GM10248 (cell line): ENCODE results near the gene REEP6.

ENCODE experiments used
- CTCF ChIA-PET: fragments of 300-600 bp; sonication (Branson Sonifier 250); formaldehyde crosslinking; extraction: SDS; loops from one replicate; lab custom pipeline; 2021; ENCODE audit warnings: antibody characterized with exemption; lab: Yijun Ruan, JAX
- POLR2A ChIA-PET: fragments of 350-650 bp; sonication (Branson Sonifier 250); formaldehyde crosslinking; extraction: SDS; loops from one replicate; lab custom pipeline; 2020; ENCODE audit warnings: antibody characterized with exemption; lab: Yijun Ruan, JAX
- DNase-seq: peaks from one replicate; pipeline ENCODE4 v3.0.0; 2012; ENCODE audit errors: extremely low spot score
- CTCF ChIP-seq: IDR thresholded peaks from 2 replicates; pipeline ENCODE4 v1.5.1; 2012; ENCODE audit warnings: mild to moderate bottlenecking, low read depth; ENCODE audit errors: extremely low read depth, missing control alignments, control extremely low read depth

REEP6 gene

DNA sequence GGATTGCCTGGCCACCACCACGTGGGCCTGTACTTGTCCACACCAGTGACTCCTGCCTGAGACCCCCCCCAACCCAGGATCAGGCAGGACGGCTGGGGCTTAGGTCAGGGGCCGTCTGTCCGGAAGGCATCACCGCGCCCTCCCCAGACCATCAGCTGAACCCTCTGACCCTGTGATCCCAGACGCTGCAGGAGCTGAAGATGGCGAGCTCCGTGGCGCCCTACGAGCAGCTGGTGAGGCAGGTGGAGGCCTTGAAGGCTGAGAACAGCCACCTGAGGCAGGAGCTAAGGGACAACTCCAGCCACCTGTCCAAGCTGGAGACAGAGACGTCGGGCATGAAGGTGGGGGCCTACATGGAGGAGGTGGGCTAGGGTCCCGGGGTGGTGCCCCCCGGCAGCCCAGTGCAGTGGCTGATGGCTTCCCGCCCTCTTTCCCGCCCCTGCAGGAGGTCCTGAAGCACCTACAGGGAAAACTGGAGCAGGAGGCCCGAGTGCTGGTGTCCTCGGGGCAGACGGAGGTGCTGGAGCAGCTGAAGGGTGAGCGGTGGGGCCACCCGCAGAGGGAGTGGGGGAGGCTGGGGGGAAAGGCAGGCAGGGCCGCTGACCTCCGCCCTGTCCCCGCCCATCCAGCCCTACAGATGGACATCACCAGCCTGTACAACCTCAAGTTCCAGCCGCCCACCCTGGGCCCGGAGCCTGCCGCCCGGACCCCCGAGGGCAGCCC lies 38.0 kb upstream of the REEP6 start:
- CTCF ChIA-PET, result interaction anchor here (0.8 to 3.3 kb wide), 4 partner anchors 8 to 340 kb away, joined by 3 to 25 read pairs (median 3); no protein-coding TSS in a partner anchor
- no peak for TF ChIP-seq CTCF
- no peak for DNase-seq
- POLR2A ChIA-PET, result interaction anchor here (1.1 kb wide), 1 partner anchor 13 kb away, joined by 4 read pairs; no protein-coding TSS in a partner anchor

- DNase-seq, result no peak
- POLR2A ChIA-PET, result interaction anchor here (2.0 kb wide), 1 partner anchor 13 kb away, joined by 5 read pairs; no protein-coding TSS in a partner anchor
- CTCF ChIA-PET, result interaction anchor here (0.8 to 3.3 kb wide), 3 partner anchors 9 to 13 kb away, joined by 3 to 25 read pairs (median 3); no protein-coding TSS in a partner anchor
- no peak for TF ChIP-seq CTCF
These were observed 37.2 kb upstream of the REEP6 start for GRCh38 chr19:1453525-1454364.

- ChIA-PET POLR2A (interaction anchor here (1.4 to 2.0 kb wide), 2 partner anchors 10 to 14 kb away, joined by 5 to 6 read pairs; no protein-coding TSS in a partner anchor), CTCF (interaction anchor here (1.8 to 3.3 kb wide), 3 partner anchors 10 to 13 kb away, joined by 6 to 25 read pairs (median 6); no protein-coding TSS in a partner anchor)
- DNase-seq, result no peak
- no peak for TF ChIP-seq CTCF
These were observed 36.0 kb upstream of the REEP6 start for GRCh38 chr19:1455002-1455335.

DNA sequence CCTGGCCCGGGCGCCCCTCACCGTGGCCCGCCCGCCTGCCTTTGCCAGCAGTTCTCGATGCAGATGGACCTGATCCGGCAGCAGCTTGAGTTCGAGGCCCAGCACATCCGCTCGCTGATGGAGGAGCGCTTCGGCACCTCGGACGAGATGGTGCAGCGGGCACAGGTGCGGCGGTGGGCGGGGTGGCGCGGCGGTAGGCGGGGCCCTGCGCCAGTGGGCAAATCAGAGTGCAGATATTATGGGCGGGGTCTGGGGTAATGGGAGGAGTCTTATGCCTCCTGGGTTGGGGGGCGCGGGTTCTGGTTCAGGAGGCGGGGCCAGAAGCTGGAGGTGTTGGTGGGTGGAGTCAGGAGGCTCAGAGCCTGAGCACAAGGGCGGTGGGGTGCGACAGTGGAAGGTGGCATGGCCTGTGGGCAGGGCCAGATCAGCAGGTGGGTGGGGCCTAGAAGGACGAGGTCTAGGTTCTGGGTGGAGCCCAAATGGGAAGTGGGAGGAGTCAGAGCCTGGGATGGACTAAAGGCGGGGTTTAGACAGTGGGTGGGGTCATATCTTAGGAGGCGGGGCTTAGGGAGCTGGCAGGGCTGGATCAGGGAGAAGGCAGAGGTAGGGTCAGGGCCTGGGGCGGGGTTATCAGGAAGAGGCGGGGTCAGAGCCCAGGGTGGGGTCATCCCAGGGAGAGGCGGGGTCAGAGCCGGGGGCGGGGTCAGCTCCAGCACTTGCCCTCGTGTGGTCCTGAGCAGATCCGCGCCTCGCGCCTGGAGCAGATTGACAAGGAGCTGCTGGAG lies 35.5 kb upstream of the REEP6 start:
- peak; percentile 79 for DNase-seq
- POLR2A ChIA-PET, result interaction anchor here (0.5 to 2.0 kb wide), 3 partner anchors 11 to 15 kb away, joined by 5 to 7 read pairs (median 6); no protein-coding TSS in a partner anchor
- CTCF ChIA-PET, result interaction anchor here (1.8 to 3.7 kb wide), 4 partner anchors 11 to 13 kb away, joined by 6 to 25 read pairs (median 14); no protein-coding TSS in a partner anchor
- TF ChIP-seq CTCF, result no peak

DNA sequence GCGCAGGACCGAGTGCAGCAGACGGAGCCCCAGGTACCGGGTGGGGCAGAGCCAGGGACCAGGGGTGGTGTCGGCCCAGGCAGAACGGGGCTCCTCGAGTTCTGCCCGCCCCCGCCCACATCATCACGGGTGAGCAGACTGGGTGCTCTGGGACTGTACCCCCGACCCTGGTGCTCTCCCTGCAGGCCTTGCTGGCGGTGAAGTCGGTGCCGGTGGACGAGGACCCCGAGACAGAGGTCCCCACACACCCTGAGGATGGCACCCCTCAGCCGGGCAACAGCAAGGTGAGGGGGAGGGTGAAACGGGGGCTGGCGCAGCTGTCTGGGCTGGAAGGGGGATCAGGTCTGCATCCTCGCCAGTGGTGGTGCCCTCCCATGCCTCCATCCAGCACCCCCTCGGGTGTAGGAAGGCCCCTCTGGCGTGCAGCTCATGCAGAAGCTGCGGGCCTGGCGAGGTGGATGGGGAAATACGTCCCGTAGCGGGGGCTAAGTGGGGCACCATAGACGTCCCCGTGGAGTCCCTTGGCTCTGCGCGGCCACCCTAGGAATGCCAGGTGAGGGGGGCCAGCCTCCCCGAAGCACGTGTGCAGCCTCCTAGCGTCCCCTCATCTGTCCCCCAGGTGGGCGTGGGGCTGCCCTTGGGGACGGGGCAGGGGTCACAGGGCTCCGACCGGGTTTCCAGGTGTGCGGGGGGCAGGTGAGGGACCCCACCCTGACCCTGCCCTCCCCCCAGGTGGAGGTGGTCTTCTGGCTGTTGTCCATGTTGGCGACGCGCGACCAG lies 34.7 kb upstream of the REEP6 start:
- ChIA-PET POLR2A (interaction anchor here (1.4 to 2.0 kb wide), 2 partner anchors 11 to 15 kb away, joined by 5 to 6 read pairs; no protein-coding TSS in a partner anchor), CTCF (interaction anchor here (1.8 to 3.7 kb wide), 3 partner anchors 10 to 13 kb away, joined by 6 to 22 read pairs (median 6); no protein-coding TSS in a partner anchor)
- DNase-seq, result no peak
- no peak for TF ChIP-seq CTCF
